Vagina (tissue), 2 donors: Measurements from ENCODE around the gene ARL6IP5. TPM values are rescaled to one million over a fixed set of nuclear protein-coding genes. Genes with fewer than 3 reads are reported as not detected.

ENCODE experiments used
- DNase-seq, 2 donors: peaks; one replicate each; pipeline ENCODE4 v3.0.0-alpha.2; 2017; ENCODE audit errors: extremely low spot score in 2 of 2
- H3K27ac ChIP-seq: fragments of 200-600 bp; sonication (generic); one replicate; pipeline ENCODE4 v1.5.1; 2019
- H3K27me3 ChIP-seq: fragments of 200-600 bp; sonication (generic); one replicate; pipeline ENCODE4 v1.5.1; 2019
- H3K36me3 ChIP-seq, 2 donors: fragments of 200-600 bp; sonication (generic); one replicate each; pipeline ENCODE4 v1.5.1; 2017 to 2019
- H3K4me1 ChIP-seq: fragments of 200-600 bp; sonication (generic); one replicate; pipeline ENCODE4 v1.5.1; 2019
- H3K4me3 ChIP-seq, 2 donors: fragments of 200-600 bp; sonication (generic); 1 replicate in 1 of 2; 2 replicates in 1 of 2; pipeline ENCODE4 v1.5.1; 2016 to 2019
- H3K9me3 ChIP-seq: fragments of 200-600 bp; sonication (generic); one replicate; pipeline ENCODE4 v1.5.1; 2019
- CTCF ChIP-seq, 3 experiments: fragments of 450-650 bp in 2 of 3; fragments of 200-600 bp in 1 of 3; sonication (generic) in 1 of 3; IDR thresholded peaks; one replicate each; pipeline ENCODE4 v1.5.1; 2017 to 2019; ENCODE audit warnings: antibody characterized with exemption in 3 of 3, mild to moderate bottlenecking in 2 of 3, moderate library complexity in 2 of 3
- POLR2A ChIP-seq, 2 donors: fragments of 450-650 bp; IDR thresholded peaks; one replicate each; pipeline ENCODE4 v1.6.1; 2017; ENCODE audit warnings: antibody characterized with exemption in 2 of 2, mild to moderate bottlenecking in 2 of 2, moderate library complexity in 2 of 2
- POLR2AphosphoS5 ChIP-seq, 2 donors: sonication (generic); formaldehyde crosslinking; IDR thresholded peaks; one replicate each; pipeline ENCODE4 v1.9.0; 2017; ENCODE audit warnings: antibody characterized with exemption in 2 of 2, mild to moderate bottlenecking in 2 of 2, low read depth in 1 of 2; ENCODE audit not compliant: insufficient read depth in 1 of 2
- intact Hi-C: fragments of 100-400 bp; cut with DNase I; formaldehyde crosslinking; loops from one replicate; pipeline ENCODE4 v1.15.1; 2023
- total RNA-seq: library from RNA; depleted of rRNA; stranded (reverse); fragments of >200 nt; gene quantifications from one replicate; pipeline ENCODE4 v1.2.3, GENCODE V29; 2016

Gene ARL6IP5
- total RNA-seq, 1 donor from 2014 or later, result 86.9 TPM

- no peak overlapping the region for H3K4me3 ChIP-seq
- no peak for DNase-seq
- H3K27ac ChIP-seq, result no peak overlapping the region
- H3K36me3 ChIP-seq, result no peaks in the 10 kb centered on the region
- intact Hi-C loops, result no loop called here
- H3K4me1 ChIP-seq, result peaks cover 10% of the 10 kb centered on the region
- no peaks in the 10 kb centered on the region for H3K9me3 ChIP-seq
- TF ChIP-seq POLR2AphosphoS5 (IDR thresholded peaks at IDR 0.05; ENCODE audit: insufficient read depth in 1 of 2, low read depth in 1 of 2), result no peak
- TF ChIP-seq CTCF (IDR thresholded peaks at IDR 0.05), result no peak
- H3K27me3 ChIP-seq, result no peaks in the 10 kb centered on the region
Measured at GRCh38 chr3:69119138-69119537, 34.4 kb downstream of the ARL6IP5 start.

GRCh38 chr3:69119681-69120080, 34.9 kb downstream of the ARL6IP5 start:
- no peak overlapping the region for H3K27ac ChIP-seq

GRCh38 chr3:69120879-69121464, 36.2 kb downstream of the ARL6IP5 start:
- peak overlapping the region; percentile 32 for H3K27ac ChIP-seq

More at GRCh38 chr3:69119681-69120080, 34.9 kb downstream of the ARL6IP5 start:
- intact Hi-C loops, result no loop called here
- Histone ChIP-seq H3K4me3 (no peak overlapping the region), H3K4me1 (peaks cover 10% of the 10 kb centered on the region), H3K27me3 (no peaks in the 10 kb centered on the region), H3K9me3 (no peaks in the 10 kb centered on the region), H3K36me3 (no peaks in the 10 kb centered on the region)
- TF ChIP-seq POLR2AphosphoS5 (IDR thresholded peaks at IDR 0.05; ENCODE audit: insufficient read depth in 1 of 2, low read depth in 1 of 2) (no peak), POLR2A (IDR thresholded peaks at IDR 0.05) (no peak), CTCF (IDR thresholded peaks at IDR 0.05) (no peak)
- no peak for DNase-seq

GRCh38 chr3:69121513-69121912, 36.8 kb downstream of the ARL6IP5 start:
- peak overlapping the region; percentile 32 for H3K27ac ChIP-seq
- intact Hi-C loops, result no loop called here
- no peaks in the 10 kb centered on the region for H3K36me3 ChIP-seq
- peaks cover 10% of the 10 kb centered on the region for H3K4me1 ChIP-seq
- no peaks in the 10 kb centered on the region for H3K9me3 ChIP-seq
- TF ChIP-seq POLR2AphosphoS5 (IDR thresholded peaks at IDR 0.05; ENCODE audit: insufficient read depth in 1 of 2, low read depth in 1 of 2), result no peak
- TF ChIP-seq POLR2A (IDR thresholded peaks at IDR 0.05), result no peak
- no peak for TF ChIP-seq CTCF (IDR thresholded peaks at IDR 0.05)
- H3K4me3 ChIP-seq, result no peak overlapping the region
- no peaks in the 10 kb centered on the region for H3K27me3 ChIP-seq
- no peak for DNase-seq

More at GRCh38 chr3:69120879-69121464, 36.2 kb downstream of the ARL6IP5 start:
- TF ChIP-seq CTCF (IDR thresholded peaks at IDR 0.05), result peak; percentile 59 to 92 (median 86)
- TF ChIP-seq POLR2A (IDR thresholded peaks at IDR 0.05), result no peak
- peak in 1 of 2 donors; percentile 21 for TF ChIP-seq POLR2AphosphoS5 (IDR thresholded peaks at IDR 0.05; ENCODE audit: insufficient read depth in 1 of 2, low read depth in 1 of 2)
- Histone ChIP-seq H3K9me3 (no peaks in the 10 kb centered on the region), H3K36me3 (no peaks in the 10 kb centered on the region), H3K4me1 (peaks cover 10% of the 10 kb centered on the region), H3K27me3 (no peaks in the 10 kb centered on the region), H3K4me3 (no peak overlapping the region)
- intact Hi-C loops, result no loop called here
- DNase-seq, result no peak

GRCh38 chr3:69121950-69122349, 37.2 kb downstream of the ARL6IP5 start:
- Histone ChIP-seq H3K4me3 (no peak overlapping the region), H3K27ac (peak overlapping the region; percentile 6)
- intact Hi-C loops, result no loop called here

More at GRCh38 chr3:69121950-69122349, 37.2 kb downstream of the ARL6IP5 start:
- Histone ChIP-seq H3K27me3 (no peaks in the 10 kb centered on the region), H3K4me1 (peaks cover 10% of the 10 kb centered on the region), H3K9me3 (no peaks in the 10 kb centered on the region), H3K36me3 (no peaks in the 10 kb centered on the region)
- no peak for DNase-seq
- no peak for TF ChIP-seq CTCF (IDR thresholded peaks at IDR 0.05)
- TF ChIP-seq POLR2AphosphoS5 (IDR thresholded peaks at IDR 0.05; ENCODE audit: insufficient read depth in 1 of 2, low read depth in 1 of 2), result no peak
- no peak for TF ChIP-seq POLR2A (IDR thresholded peaks at IDR 0.05)
